ENCODE measurements around the gene SEMA5B.

GRCh38 chr3:123053107-123053506 is 25.5 kb upstream of the SEMA5B start:
- TF ChIP-seq CTCF (IDR thresholded peaks at IDR 0.05; ENCODE audit: low read depth, low read length, missing input control) (no peak), GABPA (IDR thresholded peaks at IDR 0.05 in 1 of 2, conservative IDR thresholded peaks at IDR 0.05 in 1 of 2) (no peak), TAF1 (conservative IDR thresholded peaks at IDR 0.05) (no peak), EGR1 (IDR thresholded peaks at IDR 0.05; ENCODE audit: low read depth in 2 of 2) (no peak), ZBTB33 (IDR thresholded peaks at IDR 0.05) (no peak), REST (IDR thresholded peaks at IDR 0.05) (no peak), RAD21 (IDR thresholded peaks at IDR 0.05) (no peak), SP1 (IDR thresholded peaks at IDR 0.05) (no peak), RXRA (IDR thresholded peaks at IDR 0.05) (no peak), FOXA1 (IDR thresholded peaks at IDR 0.05) (no peak)

All from liver (tissue), 3 donors.